ENCODE data around the gene SEMA4A. TPM values are rescaled to one million over a fixed set of nuclear protein-coding genes. Genes with fewer than 3 reads are reported as not detected.
A peak's percentile ranks its signal among the peaks of the same experiment; 100 is the strongest.

The SEMA4A gene
- total RNA-seq, 1 donor from 2014 or later = 4.2 TPM

DNA sequence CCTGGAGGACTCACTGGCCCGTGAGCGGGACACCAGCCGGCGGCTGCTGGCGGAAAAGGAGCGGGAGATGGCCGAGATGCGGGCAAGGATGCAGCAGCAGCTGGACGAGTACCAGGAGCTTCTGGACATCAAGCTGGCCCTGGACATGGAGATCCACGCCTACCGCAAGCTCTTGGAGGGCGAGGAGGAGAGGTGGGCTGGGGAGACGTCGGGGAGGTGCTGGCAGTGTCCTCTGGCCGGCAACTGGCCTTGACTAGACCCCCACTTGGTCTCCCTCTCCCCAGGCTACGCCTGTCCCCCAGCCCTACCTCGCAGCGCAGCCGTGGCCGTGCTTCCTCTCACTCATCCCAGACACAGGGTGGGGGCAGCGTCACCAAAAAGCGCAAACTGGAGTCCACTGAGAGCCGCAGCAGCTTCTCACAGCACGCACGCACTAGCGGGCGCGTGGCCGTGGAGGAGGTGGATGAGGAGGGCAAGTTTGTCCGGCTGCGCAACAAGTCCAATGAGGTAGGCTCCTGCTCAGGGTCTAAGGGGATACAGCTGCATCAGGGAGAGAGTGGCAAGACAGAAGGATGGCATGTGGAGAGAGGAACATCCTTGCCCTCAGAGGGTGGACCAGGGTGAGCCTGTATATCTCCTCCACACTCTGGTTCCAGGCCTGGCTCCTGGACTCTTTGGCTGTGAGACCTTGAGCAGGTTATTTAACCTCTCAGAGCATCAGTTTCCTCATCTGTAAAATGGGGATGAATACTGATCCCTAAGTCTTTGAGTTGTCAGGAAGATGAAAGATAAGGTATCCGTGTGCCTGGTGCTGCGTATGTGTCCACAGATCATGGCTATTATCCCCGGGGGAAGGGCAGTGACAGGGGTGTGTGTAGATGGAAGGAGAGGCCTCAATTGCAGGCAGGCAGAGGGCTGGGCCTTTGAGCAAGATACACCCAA lies 17.2 kb upstream of the SEMA4A start:
- H3K9ac ChIP-seq (ENCODE audit: low read depth in 1 of 3, low read length in 3 of 3) = no peak overlapping the region
- H3K9me3 ChIP-seq (ENCODE audit: control insufficient read depth in 3 of 3, low read length in 3 of 3) = no peaks in the 10 kb centered on the region
- H3K4me3 ChIP-seq (ENCODE audit: low read length in 3 of 3) = no peak overlapping the region
- H3K27ac ChIP-seq (ENCODE audit: low read depth, low read length) = no peak overlapping the region
- H3K4me1 ChIP-seq (ENCODE audit: control insufficient read depth in 3 of 3, insufficient read depth in 3 of 3, low read length in 3 of 3) = peaks cover 0 to 18% (median 10%) of the 10 kb centered on the region in 3 donors
- peaks cover 72 to 80% (median 75%) of the 10 kb centered on the region in 3 donors for H3K36me3 ChIP-seq (ENCODE audit: control insufficient read depth in 3 of 3, insufficient read depth in 3 of 3, low read length in 3 of 3)
- no peaks in the 10 kb centered on the region for H3K27me3 ChIP-seq (ENCODE audit: control insufficient read depth in 3 of 3, insufficient read depth in 3 of 3, low read length in 3 of 3)

DNA sequence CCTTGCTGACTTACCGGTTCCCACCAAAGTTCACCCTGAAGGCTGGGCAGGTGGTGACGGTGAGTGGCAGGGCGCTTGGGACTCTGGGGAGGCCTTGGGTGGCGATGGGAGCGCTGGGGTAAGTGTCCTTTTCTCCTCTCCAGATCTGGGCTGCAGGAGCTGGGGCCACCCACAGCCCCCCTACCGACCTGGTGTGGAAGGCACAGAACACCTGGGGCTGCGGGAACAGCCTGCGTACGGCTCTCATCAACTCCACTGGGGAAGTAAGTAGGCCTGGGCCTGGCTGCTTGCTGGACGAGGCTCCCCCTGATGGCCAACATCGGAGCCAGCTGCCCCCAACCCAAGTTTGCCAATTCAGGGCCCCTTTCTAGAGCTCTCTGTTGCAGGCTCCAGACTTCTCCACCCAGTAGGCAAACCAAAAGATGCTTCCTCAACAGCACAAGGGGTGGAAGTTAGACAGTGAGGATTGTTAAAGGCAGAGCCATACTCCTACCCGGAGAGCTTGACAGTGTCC lies 16.4 kb upstream of the SEMA4A start:
- Histone ChIP-seq H3K36me3 (ENCODE audit: control insufficient read depth in 3 of 3, insufficient read depth in 3 of 3, low read length in 3 of 3) (peaks cover 65 to 74% (median 68%) of the 10 kb centered on the region in 3 donors), H3K9me3 (ENCODE audit: control insufficient read depth in 3 of 3, low read length in 3 of 3) (no peaks in the 10 kb centered on the region), H3K4me1 (ENCODE audit: control insufficient read depth in 3 of 3, insufficient read depth in 3 of 3, low read length in 3 of 3) (peaks cover 0 to 22% (median 12%) of the 10 kb centered on the region in 3 donors), H3K9ac (ENCODE audit: low read depth in 1 of 3, low read length in 3 of 3) (no peak overlapping the region), H3K27ac (ENCODE audit: low read depth, low read length) (no peak overlapping the region), H3K4me3 (ENCODE audit: low read length in 3 of 3) (no peak overlapping the region), H3K27me3 (ENCODE audit: control insufficient read depth in 3 of 3, insufficient read depth in 3 of 3, low read length in 3 of 3) (no peaks in the 10 kb centered on the region)

GRCh38 chr1:156138458-156138867 lies 14.9 kb upstream of the SEMA4A start:
- Histone ChIP-seq H3K9ac (ENCODE audit: low read depth in 1 of 3, low read length in 3 of 3) (no peak overlapping the region), H3K4me3 (ENCODE audit: low read length in 3 of 3) (no peak overlapping the region), H3K27me3 (ENCODE audit: control insufficient read depth in 3 of 3, insufficient read depth in 3 of 3, low read length in 3 of 3) (no peaks in the 10 kb centered on the region), H3K4me1 (ENCODE audit: control insufficient read depth in 3 of 3, insufficient read depth in 3 of 3, low read length in 3 of 3) (peaks cover 0 to 22% (median 12%) of the 10 kb centered on the region in 3 donors), H3K36me3 (ENCODE audit: control insufficient read depth in 3 of 3, insufficient read depth in 3 of 3, low read length in 3 of 3) (peaks cover 58 to 66% (median 58%) of the 10 kb centered on the region in 3 donors), H3K27ac (ENCODE audit: low read depth, low read length) (no peak overlapping the region), H3K9me3 (ENCODE audit: control insufficient read depth in 3 of 3, low read length in 3 of 3) (no peaks in the 10 kb centered on the region)

DNA sequence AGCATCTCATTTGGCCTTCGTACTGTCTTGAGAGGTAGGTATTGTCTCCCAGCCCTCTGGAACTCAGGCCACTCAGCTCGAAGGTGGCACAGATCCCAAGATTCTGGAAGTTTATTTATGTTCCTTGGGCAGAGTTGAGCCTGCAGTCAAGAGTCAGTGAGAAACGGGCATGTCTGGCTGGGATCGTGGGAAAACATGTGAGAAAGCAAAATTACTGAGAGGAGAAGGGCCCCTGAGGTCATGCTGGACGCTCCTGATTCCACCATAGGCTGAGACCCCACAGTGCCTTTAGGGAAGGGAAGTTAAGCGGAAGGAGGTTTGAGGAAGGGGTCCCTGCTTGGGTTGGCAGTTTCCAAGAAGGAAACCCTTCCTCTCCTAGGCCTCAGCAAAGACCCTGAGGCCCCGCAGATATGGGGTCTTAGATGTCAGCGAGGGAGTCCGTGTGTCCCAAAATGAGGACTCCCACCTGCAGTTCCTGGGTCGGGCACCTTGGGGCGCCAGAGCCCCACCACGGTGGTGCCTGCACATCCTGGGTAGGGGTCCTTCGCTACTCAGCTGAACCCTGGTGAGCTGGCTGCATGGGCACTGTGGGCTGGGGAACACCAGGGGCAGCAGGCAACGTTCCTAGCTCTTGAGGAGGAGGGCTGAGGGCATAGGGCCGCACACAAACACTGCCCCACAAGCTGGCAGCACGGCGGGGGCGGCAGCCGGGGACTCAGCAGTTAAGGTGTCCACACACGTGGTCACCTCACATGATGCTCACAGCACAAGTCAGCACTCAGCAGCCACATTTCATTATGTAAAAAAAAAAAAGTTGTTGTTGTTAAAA lies 12.3 kb upstream of the SEMA4A start:
- Histone ChIP-seq H3K4me1 (ENCODE audit: control insufficient read depth in 3 of 3, insufficient read depth in 3 of 3, low read length in 3 of 3) (peaks cover 1 to 23% (median 17%) of the 10 kb centered on the region in 3 donors), H3K9ac (ENCODE audit: low read depth in 1 of 3, low read length in 3 of 3) (peak overlapping the region in 1 of 3 donors; percentile 54), H3K27me3 (ENCODE audit: control insufficient read depth in 3 of 3, insufficient read depth in 3 of 3, low read length in 3 of 3) (no peaks in the 10 kb centered on the region), H3K9me3 (ENCODE audit: control insufficient read depth in 3 of 3, low read length in 3 of 3) (no peaks in the 10 kb centered on the region), H3K36me3 (ENCODE audit: control insufficient read depth in 3 of 3, insufficient read depth in 3 of 3, low read length in 3 of 3) (peaks cover 32 to 40% (median 33%) of the 10 kb centered on the region in 3 donors), H3K27ac (ENCODE audit: low read depth, low read length) (peak overlapping the region; percentile 40), H3K4me3 (ENCODE audit: low read length in 3 of 3) (no peak overlapping the region)

DNA sequence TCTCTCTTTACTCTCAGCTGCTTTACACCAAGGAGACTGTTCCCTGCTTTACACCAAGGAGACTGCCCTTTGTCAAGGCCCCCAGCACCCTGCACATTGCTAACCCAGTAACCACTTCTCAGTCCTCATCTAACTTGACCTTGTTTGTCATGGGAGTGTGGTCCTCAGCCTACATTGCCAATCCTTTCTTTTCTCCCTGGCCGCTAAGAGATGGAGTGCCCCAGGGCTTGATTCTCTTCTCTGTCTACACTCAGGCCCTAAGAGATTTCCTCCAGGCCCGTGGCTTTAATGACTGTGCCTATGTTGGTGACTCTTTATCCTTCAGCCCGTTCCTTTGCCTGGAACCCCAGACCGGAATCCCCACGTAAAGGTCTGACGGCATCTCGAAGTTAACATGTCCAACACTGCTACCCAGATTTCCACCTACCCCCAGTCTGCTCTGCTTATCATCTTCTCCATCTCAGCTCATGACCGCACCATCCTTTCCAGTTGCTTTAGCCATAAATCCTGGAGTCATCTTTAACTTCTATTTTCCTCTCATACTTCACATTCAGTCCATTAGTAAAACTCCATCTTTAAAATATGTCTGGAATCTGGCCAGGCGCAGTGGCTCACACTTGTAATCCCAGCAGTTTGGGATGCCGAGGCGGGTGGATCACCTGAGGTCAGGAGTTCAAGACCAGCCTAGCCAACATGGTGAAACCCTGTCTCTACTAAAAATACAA lies 9.5 kb upstream of the SEMA4A start:
- Histone ChIP-seq H3K9me3 (ENCODE audit: control insufficient read depth in 3 of 3, low read length in 3 of 3) (no peaks in the 10 kb centered on the region), H3K36me3 (ENCODE audit: control insufficient read depth in 3 of 3, insufficient read depth in 3 of 3, low read length in 3 of 3) (peaks cover 4 to 12% (median 4%) of the 10 kb centered on the region in 3 donors), H3K4me3 (ENCODE audit: low read length in 3 of 3) (no peak overlapping the region), H3K9ac (ENCODE audit: low read depth in 1 of 3, low read length in 3 of 3) (no peak overlapping the region), H3K27me3 (ENCODE audit: control insufficient read depth in 3 of 3, insufficient read depth in 3 of 3, low read length in 3 of 3) (peaks cover 0 to 16% (median 3%) of the 10 kb centered on the region in 3 donors), H3K27ac (ENCODE audit: low read depth, low read length) (no peak overlapping the region), H3K4me1 (ENCODE audit: control insufficient read depth in 3 of 3, insufficient read depth in 3 of 3, low read length in 3 of 3) (peaks cover 8 to 31% (median 30%) of the 10 kb centered on the region in 3 donors)

- peaks cover 3 to 24% (median 10%) of the 10 kb centered on the region in 3 donors for H3K27me3 ChIP-seq (ENCODE audit: control insufficient read depth in 3 of 3, insufficient read depth in 3 of 3, low read length in 3 of 3)
- H3K27ac ChIP-seq (ENCODE audit: low read depth, low read length) = no peak overlapping the region
- peaks cover 8 to 30% (median 30%) of the 10 kb centered on the region in 3 donors for H3K4me1 ChIP-seq (ENCODE audit: control insufficient read depth in 3 of 3, insufficient read depth in 3 of 3, low read length in 3 of 3)
- H3K36me3 ChIP-seq (ENCODE audit: control insufficient read depth in 3 of 3, insufficient read depth in 3 of 3, low read length in 3 of 3) = peaks cover 0 to 7% (median 2%) of the 10 kb centered on the region in 3 donors
- H3K9me3 ChIP-seq (ENCODE audit: control insufficient read depth in 3 of 3, low read length in 3 of 3) = no peaks in the 10 kb centered on the region
- H3K9ac ChIP-seq (ENCODE audit: low read depth in 1 of 3, low read length in 3 of 3) = no peak overlapping the region
- no peak overlapping the region for H3K4me3 ChIP-seq (ENCODE audit: low read length in 3 of 3)
These were observed 8.6 kb upstream of the SEMA4A start for GRCh38 chr1:156144742-156145141.

DNA sequence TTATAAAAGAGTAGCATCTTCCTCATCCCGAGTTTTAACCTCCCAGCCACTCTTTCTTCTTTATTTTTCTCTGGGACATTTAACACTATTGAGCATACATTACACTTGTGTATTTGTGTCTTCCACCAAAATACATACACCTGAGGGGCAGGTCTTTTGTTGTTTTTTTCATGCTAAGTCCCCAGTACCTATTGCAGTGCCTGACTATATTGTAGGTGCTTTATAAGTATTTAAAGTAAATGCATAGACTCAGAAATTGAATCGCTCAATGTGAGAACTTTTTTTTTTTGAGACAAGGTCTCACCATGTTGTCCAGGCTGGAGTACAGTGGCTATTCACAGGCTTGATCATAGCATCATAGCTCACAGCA lies 7.8 kb upstream of the SEMA4A start:
- H3K4me3 ChIP-seq (ENCODE audit: low read length in 3 of 3) = no peak overlapping the region
- peaks cover 8 to 31% (median 22%) of the 10 kb centered on the region in 3 donors for H3K4me1 ChIP-seq (ENCODE audit: control insufficient read depth in 3 of 3, insufficient read depth in 3 of 3, low read length in 3 of 3)
- H3K36me3 ChIP-seq (ENCODE audit: control insufficient read depth in 3 of 3, insufficient read depth in 3 of 3, low read length in 3 of 3) = no peaks in the 10 kb centered on the region
- H3K9ac ChIP-seq (ENCODE audit: low read depth in 1 of 3, low read length in 3 of 3) = no peak overlapping the region
- peaks cover 7 to 33% (median 17%) of the 10 kb centered on the region in 3 donors for H3K27me3 ChIP-seq (ENCODE audit: control insufficient read depth in 3 of 3, insufficient read depth in 3 of 3, low read length in 3 of 3)
- no peaks in the 10 kb centered on the region for H3K9me3 ChIP-seq (ENCODE audit: control insufficient read depth in 3 of 3, low read length in 3 of 3)
- no peak overlapping the region for H3K27ac ChIP-seq (ENCODE audit: low read depth, low read length)

- peaks cover 7 to 35% (median 17%) of the 10 kb centered on the region in 3 donors for H3K27me3 ChIP-seq (ENCODE audit: control insufficient read depth in 3 of 3, insufficient read depth in 3 of 3, low read length in 3 of 3)
- H3K9me3 ChIP-seq (ENCODE audit: control insufficient read depth in 3 of 3, low read length in 3 of 3) = no peaks in the 10 kb centered on the region
- H3K4me1 ChIP-seq (ENCODE audit: control insufficient read depth in 3 of 3, insufficient read depth in 3 of 3, low read length in 3 of 3) = peaks cover 8 to 28% (median 16%) of the 10 kb centered on the region in 3 donors
- H3K27ac ChIP-seq (ENCODE audit: low read depth, low read length) = no peak overlapping the region
- peak overlapping the region in 2 of 3 donors; percentile 9 to 45 for H3K9ac ChIP-seq (ENCODE audit: low read depth in 1 of 3, low read length in 3 of 3)
- peak overlapping the region in 1 of 3 donors; percentile 33 for H3K4me3 ChIP-seq (ENCODE audit: low read length in 3 of 3)
- no peaks in the 10 kb centered on the region for H3K36me3 ChIP-seq (ENCODE audit: control insufficient read depth in 3 of 3, insufficient read depth in 3 of 3, low read length in 3 of 3)
These were observed 7.2 kb upstream of the SEMA4A start for GRCh38 chr1:156146020-156146768.

Measured in skeletal muscle tissue (tissue), 4 donors.